ENCODE results near the gene RPIA. TPM values are rescaled to one million over a fixed set of nuclear protein-coding genes. Genes with fewer than 3 reads are reported as not detected.

RPIA gene
- total and polyA plus RNA-seq, 3 donors from 2014 or later: 16.2 to 17.9 (median 16.2) TPM

DNA sequence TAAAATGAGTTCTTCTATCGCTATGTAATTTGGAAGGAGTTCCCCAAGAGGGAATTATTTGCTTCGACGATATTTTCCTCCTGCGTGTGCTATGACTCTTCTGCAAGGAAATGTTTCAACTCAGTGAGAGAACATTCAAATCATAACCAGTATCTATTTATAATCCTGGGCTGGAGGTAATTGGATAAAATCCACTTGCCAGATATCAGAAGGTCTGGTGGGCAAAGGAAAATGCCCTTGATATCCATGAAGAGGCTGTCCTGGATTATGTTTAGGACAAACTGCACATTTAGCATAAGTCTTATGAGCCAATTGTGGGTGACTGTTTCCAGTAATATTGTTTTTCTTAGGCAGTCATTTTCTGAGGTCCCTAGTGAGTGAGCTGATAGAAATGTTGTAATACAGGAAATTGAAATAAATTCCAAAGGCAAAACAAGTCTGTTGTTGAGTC is 17.7 kb downstream of the RPIA start:
- no peaks in the 10 kb centered on the region for H3K4me1 ChIP-seq
- no peak overlapping the region for H3K27ac ChIP-seq
- DNase-seq: no peak
- TF ChIP-seq, protein P1, sequence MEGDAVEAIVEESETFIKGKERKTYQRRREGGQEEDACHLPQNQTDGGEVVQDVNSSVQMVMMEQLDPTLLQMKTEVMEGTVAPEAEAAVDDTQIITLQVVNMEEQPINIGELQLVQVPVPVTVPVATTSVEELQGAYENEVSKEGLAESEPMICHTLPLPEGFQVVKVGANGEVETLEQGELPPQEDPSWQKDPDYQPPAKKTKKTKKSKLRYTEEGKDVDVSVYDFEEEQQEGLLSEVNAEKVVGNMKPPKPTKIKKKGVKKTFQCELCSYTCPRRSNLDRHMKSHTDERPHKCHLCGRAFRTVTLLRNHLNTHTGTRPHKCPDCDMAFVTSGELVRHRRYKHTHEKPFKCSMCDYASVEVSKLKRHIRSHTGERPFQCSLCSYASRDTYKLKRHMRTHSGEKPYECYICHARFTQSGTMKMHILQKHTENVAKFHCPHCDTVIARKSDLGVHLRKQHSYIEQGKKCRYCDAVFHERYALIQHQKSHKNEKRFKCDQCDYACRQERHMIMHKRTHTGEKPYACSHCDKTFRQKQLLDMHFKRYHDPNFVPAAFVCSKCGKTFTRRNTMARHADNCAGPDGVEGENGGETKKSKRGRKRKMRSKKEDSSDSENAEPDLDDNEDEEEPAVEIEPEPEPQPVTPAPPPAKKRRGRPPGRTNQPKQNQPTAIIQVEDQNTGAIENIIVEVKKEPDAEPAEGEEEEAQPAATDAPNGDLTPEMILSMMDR (IDR thresholded peaks at IDR 0.05): no peak
- TF ChIP-seq POLR2A (IDR thresholded peaks at IDR 0.05): no peak
- H3K27me3 ChIP-seq: no peaks in the 10 kb centered on the region
- intact Hi-C loops (cut with DNase I; ENCODE audit: low total_unique reads): no loop called here
- H3K36me3 ChIP-seq (ENCODE audit: low read depth, missing control alignments): no peaks in the 10 kb centered on the region
- H3K9me3 ChIP-seq: no peaks in the 10 kb centered on the region
- H3K4me3 ChIP-seq: no peak overlapping the region
- WGBS, 2 donors: 81 to 87% methylated on average over 4 of the region's 4 CpGs

DNA sequence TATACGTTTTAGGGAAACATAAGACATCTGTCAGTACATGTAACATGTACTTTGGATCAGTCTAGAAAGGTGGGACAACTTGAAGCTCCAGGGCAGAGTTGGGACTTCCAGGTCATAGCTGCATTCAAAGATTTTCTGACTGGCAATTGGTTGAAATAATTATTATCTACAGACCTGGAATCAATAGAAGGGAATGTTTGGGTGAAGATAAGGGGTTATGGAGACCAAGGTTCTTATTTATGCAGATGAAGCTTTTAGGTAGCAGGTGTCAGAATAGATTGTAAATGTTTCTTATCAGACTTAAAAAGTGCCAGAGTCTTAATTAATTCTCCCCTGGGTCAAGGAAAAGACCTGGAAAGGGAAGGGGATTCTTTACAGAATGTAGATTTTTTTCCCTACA is 19.8 kb downstream of the RPIA start:
- TF ChIP-seq, protein P1 (IDR thresholded peaks at IDR 0.05): no peak
- no peak for TF ChIP-seq POLR2A (IDR thresholded peaks at IDR 0.05)
- H3K27ac ChIP-seq: no peak overlapping the region
- H3K4me3 ChIP-seq: no peak overlapping the region
- no peaks in the 10 kb centered on the region for H3K36me3 ChIP-seq (ENCODE audit: low read depth, missing control alignments)
- no peaks in the 10 kb centered on the region for H3K4me1 ChIP-seq
- DNase-seq: no peak
- H3K27me3 ChIP-seq: no peaks in the 10 kb centered on the region
- 68 to 88% methylated on average over 1 of the region's 1 CpG for WGBS, 2 donors
- H3K9me3 ChIP-seq: no peaks in the 10 kb centered on the region
- intact Hi-C loops (cut with DNase I; ENCODE audit: low total_unique reads): no loop called here

GRCh38 chr2:88711897-88712296 is 20.4 kb downstream of the RPIA start:
- Histone ChIP-seq H3K9me3 (no peaks in the 10 kb centered on the region), H3K27ac (no peak overlapping the region), H3K36me3 (ENCODE audit: low read depth, missing control alignments) (no peaks in the 10 kb centered on the region), H3K4me1 (no peaks in the 10 kb centered on the region), H3K4me3 (no peak overlapping the region), H3K27me3 (no peaks in the 10 kb centered on the region)
- intact Hi-C loops (cut with DNase I; ENCODE audit: low total_unique reads): no loop called here
- TF ChIP-seq, protein P1 (IDR thresholded peaks at IDR 0.05): no peak
- no peak for TF ChIP-seq POLR2A (IDR thresholded peaks at IDR 0.05)
- DNase-seq: no peak
- 93 to 100% methylated on average over 1 of the region's 1 CpG for WGBS, 2 donors

DNA sequence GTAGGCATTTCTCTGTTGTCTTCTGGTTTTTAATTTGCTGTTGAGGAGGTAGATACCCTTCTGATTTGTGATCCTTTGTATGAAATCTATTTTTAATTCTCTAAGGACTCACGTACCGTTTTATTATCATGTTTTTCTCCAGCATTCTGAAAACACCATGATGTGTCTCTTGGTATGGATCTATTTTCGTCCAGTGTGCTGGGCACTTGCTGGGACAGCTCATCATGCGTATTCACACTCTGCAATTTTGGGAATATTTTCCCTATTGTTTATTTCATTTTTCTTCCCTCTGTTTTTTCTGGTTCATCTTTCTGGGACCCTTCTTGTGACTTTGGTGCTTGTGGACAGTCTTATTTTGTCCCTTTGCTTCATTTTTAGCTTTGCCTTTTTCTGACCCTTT is 21.9 kb downstream of the RPIA start:
- no peaks in the 10 kb centered on the region for H3K9me3 ChIP-seq
- H3K27ac ChIP-seq: no peak overlapping the region
- no peaks in the 10 kb centered on the region for H3K36me3 ChIP-seq (ENCODE audit: low read depth, missing control alignments)
- intact Hi-C loops (cut with DNase I; ENCODE audit: low total_unique reads): no loop called here
- 88 to 89% methylated on average over 4 of the region's 4 CpGs for WGBS, 2 donors
- no peak for DNase-seq
- no peaks in the 10 kb centered on the region for H3K4me1 ChIP-seq
- no peak overlapping the region for H3K4me3 ChIP-seq
- H3K27me3 ChIP-seq: no peaks in the 10 kb centered on the region
- TF ChIP-seq, protein P1 (IDR thresholded peaks at IDR 0.05): no peak
- no peak for TF ChIP-seq POLR2A (IDR thresholded peaks at IDR 0.05)

GRCh38 chr2:88714667-88715066 is 23.2 kb downstream of the RPIA start:
- WGBS, 2 donors: 92% methylated on average over 3 of the region's 3 CpGs

More at GRCh38 chr2:88714667-88715066, 23.2 kb downstream of the RPIA start:
- H3K36me3 ChIP-seq (ENCODE audit: low read depth, missing control alignments): no peaks in the 10 kb centered on the region
- TF ChIP-seq, protein P1 (IDR thresholded peaks at IDR 0.05): no peak
- no peak for TF ChIP-seq POLR2A (IDR thresholded peaks at IDR 0.05)
- H3K27ac ChIP-seq: no peak overlapping the region
- no peak for DNase-seq
- H3K4me1 ChIP-seq: no peaks in the 10 kb centered on the region
- no peaks in the 10 kb centered on the region for H3K27me3 ChIP-seq
- intact Hi-C loops (cut with DNase I; ENCODE audit: low total_unique reads): no loop called here
- no peak overlapping the region for H3K4me3 ChIP-seq
- no peaks in the 10 kb centered on the region for H3K9me3 ChIP-seq

Measured in testis (tissue), 3 donors.